Hepatocyte (in vitro differentiated cells): Measurements from ENCODE around the gene JCAD.

Experiments used
- CTCF ChIP-seq: fragments of 200-600 bp; sonication (generic); IDR thresholded peaks from 2 replicates; pipeline ENCODE4 v1.5.1; 2016; ENCODE audit warnings: antibody characterized with exemption, mild to moderate bottlenecking; ENCODE audit not compliant: poor library complexity
- EZH2 ChIP-seq: fragments of 200-600 bp; sonication (generic); IDR thresholded peaks from 2 replicates; pipeline ENCODE4 v1.6.1; 2016; ENCODE audit warnings: antibody characterized with exemption, mild to moderate bottlenecking, borderline replicate concordance
- EZH2phosphoT487 ChIP-seq: fragments of 200-600 bp; sonication (generic); IDR thresholded peaks from one replicate; pipeline ENCODE4 v1.6.1; 2018; ENCODE audit warnings: antibody characterized with exemption, mild to moderate bottlenecking, low read depth, moderate library complexity; ENCODE audit not compliant: unreplicated experiment, severe bottlenecking

- no peak for TF ChIP-seq CTCF
- no peak for TF ChIP-seq EZH2
- no peak for TF ChIP-seq EZH2phosphoT487
These were observed 12.7 kb upstream of the JCAD start for GRCh38 chr10:30072068-30072467.
